ENCODE data around the gene CNTN1.

DNA sequence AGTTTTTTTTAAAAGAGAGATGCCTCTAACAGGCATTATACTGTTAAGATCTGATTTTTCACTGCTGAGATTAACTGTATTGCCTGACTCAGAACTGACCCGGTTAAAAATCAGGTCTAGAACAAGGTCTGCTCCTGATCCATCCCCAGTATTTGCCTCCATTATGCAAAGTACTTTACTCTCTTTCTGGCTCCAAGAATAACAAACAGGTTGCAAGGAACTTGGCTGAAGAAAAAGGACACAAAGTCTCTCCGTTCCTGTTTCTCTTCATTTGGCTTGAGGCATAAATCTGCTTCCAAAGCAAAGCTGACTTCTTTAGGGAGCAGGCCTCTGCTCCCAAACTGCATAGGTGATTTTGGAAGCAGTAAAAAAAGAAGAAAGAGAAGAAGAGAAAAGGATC is 296.6 kb downstream of the CNTN1 start:
- no peak for TF ChIP-seq ZNF112 (tag by site-specific recombination; IDR thresholded peaks at IDR 0.05)
- no peak for TF ChIP-seq ZNF501 (tag by site-specific recombination; IDR thresholded peaks at IDR 0.05)
- TF ChIP-seq, protein P1, sequence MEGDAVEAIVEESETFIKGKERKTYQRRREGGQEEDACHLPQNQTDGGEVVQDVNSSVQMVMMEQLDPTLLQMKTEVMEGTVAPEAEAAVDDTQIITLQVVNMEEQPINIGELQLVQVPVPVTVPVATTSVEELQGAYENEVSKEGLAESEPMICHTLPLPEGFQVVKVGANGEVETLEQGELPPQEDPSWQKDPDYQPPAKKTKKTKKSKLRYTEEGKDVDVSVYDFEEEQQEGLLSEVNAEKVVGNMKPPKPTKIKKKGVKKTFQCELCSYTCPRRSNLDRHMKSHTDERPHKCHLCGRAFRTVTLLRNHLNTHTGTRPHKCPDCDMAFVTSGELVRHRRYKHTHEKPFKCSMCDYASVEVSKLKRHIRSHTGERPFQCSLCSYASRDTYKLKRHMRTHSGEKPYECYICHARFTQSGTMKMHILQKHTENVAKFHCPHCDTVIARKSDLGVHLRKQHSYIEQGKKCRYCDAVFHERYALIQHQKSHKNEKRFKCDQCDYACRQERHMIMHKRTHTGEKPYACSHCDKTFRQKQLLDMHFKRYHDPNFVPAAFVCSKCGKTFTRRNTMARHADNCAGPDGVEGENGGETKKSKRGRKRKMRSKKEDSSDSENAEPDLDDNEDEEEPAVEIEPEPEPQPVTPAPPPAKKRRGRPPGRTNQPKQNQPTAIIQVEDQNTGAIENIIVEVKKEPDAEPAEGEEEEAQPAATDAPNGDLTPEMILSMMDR (tag by site-specific recombination; IDR thresholded peaks at IDR 0.05): no peak
- TF ChIP-seq, protein P2, sequence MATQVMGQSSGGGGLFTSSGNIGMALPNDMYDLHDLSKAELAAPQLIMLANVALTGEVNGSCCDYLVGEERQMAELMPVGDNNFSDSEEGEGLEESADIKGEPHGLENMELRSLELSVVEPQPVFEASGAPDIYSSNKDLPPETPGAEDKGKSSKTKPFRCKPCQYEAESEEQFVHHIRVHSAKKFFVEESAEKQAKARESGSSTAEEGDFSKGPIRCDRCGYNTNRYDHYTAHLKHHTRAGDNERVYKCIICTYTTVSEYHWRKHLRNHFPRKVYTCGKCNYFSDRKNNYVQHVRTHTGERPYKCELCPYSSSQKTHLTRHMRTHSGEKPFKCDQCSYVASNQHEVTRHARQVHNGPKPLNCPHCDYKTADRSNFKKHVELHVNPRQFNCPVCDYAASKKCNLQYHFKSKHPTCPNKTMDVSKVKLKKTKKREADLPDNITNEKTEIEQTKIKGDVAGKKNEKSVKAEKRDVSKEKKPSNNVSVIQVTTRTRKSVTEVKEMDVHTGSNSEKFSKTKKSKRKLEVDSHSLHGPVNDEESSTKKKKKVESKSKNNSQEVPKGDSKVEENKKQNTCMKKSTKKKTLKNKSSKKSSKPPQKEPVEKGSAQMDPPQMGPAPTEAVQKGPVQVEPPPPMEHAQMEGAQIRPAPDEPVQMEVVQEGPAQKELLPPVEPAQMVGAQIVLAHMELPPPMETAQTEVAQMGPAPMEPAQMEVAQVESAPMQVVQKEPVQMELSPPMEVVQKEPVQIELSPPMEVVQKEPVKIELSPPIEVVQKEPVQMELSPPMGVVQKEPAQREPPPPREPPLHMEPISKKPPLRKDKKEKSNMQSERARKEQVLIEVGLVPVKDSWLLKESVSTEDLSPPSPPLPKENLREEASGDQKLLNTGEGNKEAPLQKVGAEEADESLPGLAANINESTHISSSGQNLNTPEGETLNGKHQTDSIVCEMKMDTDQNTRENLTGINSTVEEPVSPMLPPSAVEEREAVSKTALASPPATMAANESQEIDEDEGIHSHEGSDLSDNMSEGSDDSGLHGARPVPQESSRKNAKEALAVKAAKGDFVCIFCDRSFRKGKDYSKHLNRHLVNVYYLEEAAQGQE (tag by site-specific recombination; IDR thresholded peaks at IDR 0.05): no peak
- TF ChIP-seq ZNF37A (tag by site-specific recombination; IDR thresholded peaks at IDR 0.05): no peak
- TF ChIP-seq, protein P3, sequence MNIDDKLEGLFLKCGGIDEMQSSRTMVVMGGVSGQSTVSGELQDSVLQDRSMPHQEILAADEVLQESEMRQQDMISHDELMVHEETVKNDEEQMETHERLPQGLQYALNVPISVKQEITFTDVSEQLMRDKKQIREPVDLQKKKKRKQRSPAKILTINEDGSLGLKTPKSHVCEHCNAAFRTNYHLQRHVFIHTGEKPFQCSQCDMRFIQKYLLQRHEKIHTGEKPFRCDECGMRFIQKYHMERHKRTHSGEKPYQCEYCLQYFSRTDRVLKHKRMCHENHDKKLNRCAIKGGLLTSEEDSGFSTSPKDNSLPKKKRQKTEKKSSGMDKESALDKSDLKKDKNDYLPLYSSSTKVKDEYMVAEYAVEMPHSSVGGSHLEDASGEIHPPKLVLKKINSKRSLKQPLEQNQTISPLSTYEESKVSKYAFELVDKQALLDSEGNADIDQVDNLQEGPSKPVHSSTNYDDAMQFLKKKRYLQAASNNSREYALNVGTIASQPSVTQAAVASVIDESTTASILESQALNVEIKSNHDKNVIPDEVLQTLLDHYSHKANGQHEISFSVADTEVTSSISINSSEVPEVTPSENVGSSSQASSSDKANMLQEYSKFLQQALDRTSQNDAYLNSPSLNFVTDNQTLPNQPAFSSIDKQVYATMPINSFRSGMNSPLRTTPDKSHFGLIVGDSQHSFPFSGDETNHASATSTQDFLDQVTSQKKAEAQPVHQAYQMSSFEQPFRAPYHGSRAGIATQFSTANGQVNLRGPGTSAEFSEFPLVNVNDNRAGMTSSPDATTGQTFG (tag by site-specific recombination; IDR thresholded peaks at IDR 0.05; ENCODE audit: borderline replicate concordance): no peak
- TF ChIP-seq, protein P4, sequence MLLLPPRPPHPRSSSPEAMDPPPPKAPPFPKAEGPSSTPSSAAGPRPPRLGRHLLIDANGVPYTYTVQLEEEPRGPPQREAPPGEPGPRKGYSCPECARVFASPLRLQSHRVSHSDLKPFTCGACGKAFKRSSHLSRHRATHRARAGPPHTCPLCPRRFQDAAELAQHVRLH (tag by site-specific recombination; IDR thresholded peaks at IDR 0.05): no peak
- TF ChIP-seq ZNF266 (tag by site-specific recombination; IDR thresholded peaks at IDR 0.05; ENCODE audit: low read depth): no peak
- no peak for TF ChIP-seq ZNF416 (tag by site-specific recombination; IDR thresholded peaks at IDR 0.05)
- TF ChIP-seq, protein P5, sequence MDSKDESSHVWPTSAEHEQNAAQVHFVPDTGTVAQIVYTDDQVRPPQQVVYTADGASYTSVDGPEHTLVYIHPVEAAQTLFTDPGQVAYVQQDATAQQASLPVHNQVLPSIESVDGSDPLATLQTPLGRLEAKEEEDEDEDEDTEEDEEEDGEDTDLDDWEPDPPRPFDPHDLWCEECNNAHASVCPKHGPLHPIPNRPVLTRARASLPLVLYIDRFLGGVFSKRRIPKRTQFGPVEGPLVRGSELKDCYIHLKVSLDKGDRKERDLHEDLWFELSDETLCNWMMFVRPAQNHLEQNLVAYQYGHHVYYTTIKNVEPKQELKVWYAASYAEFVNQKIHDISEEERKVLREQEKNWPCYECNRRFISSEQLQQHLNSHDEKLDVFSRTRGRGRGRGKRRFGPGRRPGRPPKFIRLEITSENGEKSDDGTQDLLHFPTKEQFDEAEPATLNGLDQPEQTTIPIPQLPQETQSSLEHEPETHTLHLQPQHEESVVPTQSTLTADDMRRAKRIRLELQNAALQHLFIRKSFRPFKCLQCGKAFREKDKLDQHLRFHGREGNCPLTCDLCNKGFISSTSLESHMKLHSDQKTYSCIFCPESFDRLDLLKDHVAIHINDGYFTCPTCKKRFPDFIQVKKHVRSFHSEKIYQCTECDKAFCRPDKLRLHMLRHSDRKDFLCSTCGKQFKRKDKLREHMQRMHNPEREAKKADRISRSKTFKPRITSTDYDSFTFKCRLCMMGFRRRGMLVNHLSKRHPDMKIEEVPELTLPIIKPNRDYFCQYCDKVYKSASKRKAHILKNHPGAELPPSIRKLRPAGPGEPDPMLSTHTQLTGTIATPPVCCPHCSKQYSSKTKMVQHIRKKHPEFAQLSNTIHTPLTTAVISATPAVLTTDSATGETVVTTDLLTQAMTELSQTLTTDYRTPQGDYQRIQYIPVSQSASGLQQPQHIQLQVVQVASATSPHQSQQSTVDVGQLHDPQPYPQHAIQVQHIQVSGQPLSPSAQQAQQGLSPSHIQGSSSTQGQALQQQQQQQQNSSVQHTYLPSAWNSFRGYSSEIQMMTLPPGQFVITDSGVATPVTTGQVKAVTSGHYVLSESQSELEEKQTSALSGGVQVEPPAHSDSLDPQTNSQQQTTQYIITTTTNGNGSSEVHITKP (tag by site-specific recombination; IDR thresholded peaks at IDR 0.05): no peak
- TF ChIP-seq ZNF354C (tag by site-specific recombination; IDR thresholded peaks at IDR 0.05; ENCODE audit: borderline replicate concordance, low read depth): no peak
- TF ChIP-seq HOXD13 (CRISPR knock-in tag; IDR thresholded peaks at IDR 0.05; ENCODE audit: borderline replicate concordance): no peak

Measured in HEK293 (cell line).